Motor neuron (in vitro differentiated cells): ENCODE data around the gene RASSF8. TPM values are rescaled to one million over a fixed set of nuclear protein-coding genes. Genes with fewer than 3 reads are reported as not detected.

ENCODE experiments used
- ATAC-seq, 8 experiments: fragments of 200-7000 bp; cut with Tn5 transposase; replicated peaks in 6 of 8; 2 replicates each; pipeline ENCODE4 v1.8.0; 2021; ENCODE audit warnings: mild to moderate bottlenecking in 8 of 8, moderate library complexity in 8 of 8
- H3K27ac ChIP-seq, 2 donors: fragments of 250-450 bp; sonication (Bioruptor Pico); 2 replicates each; pipeline ENCODE4 v1.9.0; 2021; ENCODE audit warnings: antibody characterized with exemption in 2 of 2, mild to moderate bottlenecking in 2 of 2, moderate library complexity in 1 of 2
- H3K4me1 ChIP-seq, 2 donors: fragments of 250-450 bp; sonication (Bioruptor Pico); replicated peaks in 1 of 2; 2 replicates each; pipeline ENCODE4 v1.6.1; 2021; ENCODE audit warnings: antibody characterized with exemption in 2 of 2, mild to moderate bottlenecking in 2 of 2, moderate library complexity in 1 of 2
- H3K4me3 ChIP-seq, 5 donors: fragments of 250-450 bp; sonication (Bioruptor Pico); 2 replicates each; pipeline ENCODE4 v1.9.0; 2021; ENCODE audit warnings: antibody characterized with exemption in 5 of 5, mild to moderate bottlenecking in 5 of 5, moderate library complexity in 4 of 5
- WGBS, 10 experiments: fragments of 450-650 bp; shearing (Covaris generic); methylation state at CpG; one replicate each; pipeline ENCODE4 v1.0.0; 2022; 5-methylcytosine and 5-hydroxymethylcytosine counted together
- in situ Hi-C, 9 experiments: fragments of 400-800 bp; cut with MboI; loops; one replicate each; pipeline ENCODE4 v1.15.0; 2021; ENCODE audit warnings: low sequenced_read_pairs in 9 of 9, low pct_unique_long_range_greater_than_20kb in 2 of 9; ENCODE audit not compliant: unreplicated experiment in 9 of 9
- total RNA-seq, 8 experiments: library from RNA; unstranded; fragments of 300-600 nt; gene quantifications; 2 replicates each; pipeline versions ENCODE4 v1.2.3 to v1.2.4, GENCODE V29; 2022

RASSF8 gene
- total RNA-seq, 8 experiments from 2014 or later = 17.3 to 91.7 (median 37.2) TPM

GRCh38 chr12:25942709-25943108, 15.8 kb upstream of the RASSF8 start:
- in situ Hi-C loops = no loop called here
- Histone ChIP-seq H3K4me1 (no peaks in the 10 kb centered on the region), H3K4me3 (no peak overlapping the region), H3K27ac (no peak overlapping the region)
- WGBS, 10 experiments = 8 to 100% (median 81%) methylated on average over 1 to 2 of the region's 2 CpGs; no CpG with 5 or more reads in 4 of the 10 experiments
- no peak for ATAC-seq

DNA sequence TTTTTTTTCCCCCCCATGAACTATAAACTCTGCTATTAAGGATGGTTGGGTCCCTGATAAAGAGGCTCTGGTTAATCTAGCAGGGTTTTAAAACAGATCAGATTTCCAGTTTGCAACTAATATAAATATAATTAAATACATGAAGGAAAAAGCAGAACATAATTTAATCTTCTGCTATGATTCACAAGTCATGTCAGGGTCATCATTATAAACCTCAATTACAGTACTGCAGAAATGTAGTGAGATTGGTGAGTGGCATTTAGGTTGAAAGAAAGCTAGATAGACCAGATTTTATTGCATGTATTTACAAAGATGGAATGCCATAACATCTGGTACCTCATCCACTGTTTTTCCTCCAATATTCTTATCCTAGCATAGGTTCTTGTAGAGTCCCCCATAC, 14.5 kb upstream of the RASSF8 start:
- H3K27ac ChIP-seq = no peak overlapping the region
- no peak for ATAC-seq
- no peaks in the 10 kb centered on the region for H3K4me1 ChIP-seq
- H3K4me3 ChIP-seq = no peak overlapping the region
- in situ Hi-C loops = no loop called here

DNA sequence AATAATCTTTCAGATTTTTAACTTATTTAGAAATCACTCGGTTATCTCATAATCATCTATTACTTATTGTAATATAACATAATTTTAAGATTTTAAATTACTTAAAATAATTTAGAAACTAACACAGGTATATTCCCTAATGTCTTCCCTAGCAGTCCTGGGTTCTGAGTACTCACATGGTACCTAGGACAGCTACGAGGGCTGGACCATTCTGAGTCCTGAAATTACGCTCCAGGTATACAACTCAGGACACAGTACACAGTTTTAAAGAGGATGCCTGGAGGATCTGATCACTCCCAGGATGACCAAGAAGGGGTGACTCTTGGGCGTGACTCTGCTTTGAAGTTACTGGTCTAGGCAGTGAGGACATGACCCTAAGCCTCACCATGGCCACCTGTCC, 9.1 kb upstream of the RASSF8 start:
- H3K4me1 ChIP-seq = no peaks in the 10 kb centered on the region
- no peak overlapping the region for H3K4me3 ChIP-seq
- no peak for ATAC-seq
- in situ Hi-C loops = no loop called here
- WGBS, 10 experiments = 88 to 100% (median 100%) methylated on average over 2 to 4 of the region's 4 CpGs; no CpG with 5 or more reads in 3 of the 10 experiments
- no peak overlapping the region for H3K27ac ChIP-seq

DNA sequence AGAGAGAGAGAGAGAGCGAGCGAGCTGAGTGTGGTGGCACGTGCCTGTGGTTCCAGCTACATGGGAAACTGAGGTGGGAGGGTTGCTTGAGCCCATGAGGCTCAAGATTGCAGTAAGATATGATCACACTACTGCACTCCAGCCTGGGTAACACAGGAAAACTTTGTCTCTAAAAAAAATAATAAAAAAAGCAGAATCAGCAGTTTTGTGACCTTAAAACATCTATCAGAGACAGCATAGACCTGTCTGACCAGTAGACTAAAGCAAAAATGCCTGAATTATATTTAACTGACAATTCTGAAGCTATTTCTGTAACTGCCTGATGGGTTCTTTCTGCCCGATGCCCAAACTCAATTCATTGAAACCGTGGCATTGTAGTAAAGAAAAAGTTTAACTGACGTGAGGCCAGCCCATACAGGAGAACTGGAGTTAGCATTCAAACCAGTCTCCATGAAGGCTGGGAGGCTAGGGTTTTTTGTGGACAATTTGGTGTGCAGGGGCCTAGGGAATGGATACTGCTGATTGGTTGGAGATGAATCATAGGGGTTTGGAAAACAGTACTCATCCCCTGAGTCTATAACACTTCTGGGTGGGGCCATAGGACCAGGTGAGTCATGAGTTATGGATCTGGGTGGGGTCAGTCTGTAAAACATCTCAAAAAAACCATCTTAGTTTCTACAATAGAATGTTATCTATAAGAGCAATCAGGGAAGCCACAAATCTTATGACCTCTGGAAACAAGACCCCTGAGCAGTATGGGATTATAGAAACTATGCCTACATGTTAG, 8.0 kb upstream of the RASSF8 start:
- H3K27ac ChIP-seq = no peak overlapping the region
- H3K4me3 ChIP-seq = no peak overlapping the region
- in situ Hi-C loops = no loop called here
- no peaks in the 10 kb centered on the region for H3K4me1 ChIP-seq
- ATAC-seq = peak in 2 of 8 experiments; percentile 54 to 59
- WGBS, 10 experiments = 80 to 100% (median 100%) methylated on average over 1 to 4 of the region's 6 CpGs; no CpG with 5 or more reads in 1 of the 10 experiments

DNA sequence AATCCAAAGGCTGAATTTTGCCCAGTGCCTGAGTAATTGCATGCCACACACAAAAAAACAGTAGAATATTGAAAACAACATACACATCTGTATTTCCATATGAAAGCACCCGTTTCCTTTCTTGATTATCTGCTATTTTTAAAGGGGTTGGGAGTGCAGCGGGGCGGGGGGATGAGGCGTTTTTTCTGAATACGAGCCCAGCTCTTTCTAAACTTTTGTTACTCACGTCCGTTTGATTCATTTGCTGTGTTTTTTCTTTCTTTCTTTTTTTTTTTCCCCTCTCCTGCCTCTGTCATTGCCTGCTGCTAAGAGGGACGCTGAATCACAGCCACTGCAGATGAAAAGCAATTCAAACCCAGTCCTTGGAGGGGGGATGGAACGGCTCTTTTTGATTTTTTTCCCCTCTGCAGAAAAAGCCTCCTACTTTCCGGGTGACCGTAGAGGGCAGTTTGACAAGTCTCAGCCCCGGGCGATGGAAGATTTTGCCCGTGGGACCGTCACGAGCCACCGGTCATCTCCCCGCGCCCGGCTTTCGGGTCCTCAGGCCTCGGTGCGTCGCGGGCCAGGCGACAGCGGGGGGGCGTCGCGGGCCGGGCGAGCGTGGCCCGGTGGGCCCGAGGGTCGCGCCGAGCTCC, 572 bp upstream of the RASSF8 start:
- in situ Hi-C loops = no loop called here
- Histone ChIP-seq H3K4me3 (peak overlapping the region; percentile 65 to 90 (median 70)), H3K4me1 (peaks cover 9 to 13% of the 10 kb centered on the region in 2 donors), H3K27ac (peak overlapping the region; percentile 76 to 93)
- 0 to 3% (median 0%) methylated on average over 4 to 14 of the region's 38 CpGs for WGBS, 10 experiments
- ATAC-seq = peak in 7 of 8 experiments; percentile 20 to 63 (median 58)

DNA sequence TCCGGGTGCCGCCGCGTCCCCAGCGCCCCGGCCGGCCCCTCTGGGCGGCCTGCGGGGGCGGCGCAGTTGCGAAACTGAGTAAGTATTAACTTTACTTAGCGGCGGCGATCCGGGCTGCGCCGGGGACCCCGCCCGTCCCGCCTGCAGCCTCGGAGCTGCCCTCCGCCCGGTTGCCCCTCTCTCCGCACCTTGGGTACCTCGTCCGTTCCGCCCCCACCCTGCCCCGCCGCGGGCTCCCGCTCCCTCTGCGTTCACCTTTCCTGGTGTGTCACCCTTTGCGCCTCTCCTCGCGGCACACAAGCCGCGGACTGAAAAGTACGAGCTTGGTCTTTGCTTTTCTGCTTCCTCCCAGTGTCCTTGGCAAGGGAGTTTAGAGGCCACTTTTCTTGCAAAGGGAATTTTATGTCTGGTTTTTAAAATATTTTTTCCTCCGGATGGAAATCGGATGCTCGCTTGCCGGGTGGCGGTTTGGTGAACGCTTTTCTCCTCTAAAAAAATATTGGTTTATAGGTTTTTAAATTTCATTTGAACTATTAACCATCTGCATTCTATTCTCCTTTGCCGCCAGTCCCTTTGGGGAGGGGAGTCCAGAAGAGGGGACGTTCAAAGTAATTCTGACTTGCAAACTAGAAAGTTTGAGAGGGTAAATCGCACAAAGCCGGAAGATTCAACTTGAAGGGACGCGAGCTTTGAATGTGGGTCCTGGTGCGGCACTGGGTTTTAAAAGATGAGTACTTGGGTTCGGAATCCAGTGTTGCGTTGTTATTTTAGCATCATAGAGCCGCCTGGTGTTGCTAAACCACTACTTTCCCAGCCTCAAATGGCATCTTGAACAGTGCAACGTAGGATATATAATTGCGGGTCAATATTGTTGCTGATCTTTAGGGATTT, 834 bp downstream of the RASSF8 start:
- WGBS, 10 experiments = 0 to 6% (median 1%) methylated on average over 1 to 23 of the region's 57 CpGs
- in situ Hi-C loops = no loop called here

DNA sequence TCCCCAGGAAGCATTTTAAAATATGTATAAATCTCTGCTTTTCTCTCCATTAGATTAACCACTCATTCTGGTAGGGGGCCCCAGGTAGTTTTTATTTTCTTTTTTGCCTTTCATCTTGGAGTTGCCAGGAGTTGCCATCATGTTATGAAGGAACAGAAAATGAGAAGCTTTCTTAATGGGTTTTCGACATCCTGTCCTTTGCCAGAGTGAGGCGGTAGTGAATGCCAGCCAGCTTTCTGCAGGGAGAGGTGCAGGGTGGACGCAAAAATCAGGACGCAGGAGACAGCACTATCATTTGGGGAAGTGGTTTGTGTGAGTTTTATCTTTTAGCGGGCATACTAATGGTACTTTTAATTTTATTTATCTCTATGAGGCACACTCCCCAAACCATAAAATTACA, 1.7 kb downstream of the RASSF8 start:
- WGBS, 10 experiments = 0 to 20% (median 3%) methylated on average over 1 to 5 of the region's 5 CpGs; no CpG with 5 or more reads in 1 of the 10 experiments
- ATAC-seq = no peak
- H3K4me3 ChIP-seq = peak overlapping the region; percentile 65 to 90 (median 70)

More for the DNA sequence above, 834 bp downstream of the RASSF8 start:
- ATAC-seq = peak; percentile 3 to 28 (median 15)
- peak overlapping the region; percentile 76 to 93 for H3K27ac ChIP-seq
- H3K4me1 ChIP-seq = peaks cover 13 to 15% of the 10 kb centered on the region in 2 donors
- peak overlapping the region; percentile 65 to 90 (median 70) for H3K4me3 ChIP-seq

GRCh38 chr12:25960961-25961360, 2.5 kb downstream of the RASSF8 start:
- in situ Hi-C loops = no loop called here
- no peak for ATAC-seq
- H3K4me3 ChIP-seq = peak overlapping the region in 4 of 5 donors; percentile 65 to 90 (median 76)
- WGBS, 10 experiments = 0 to 56% (median 26%) methylated on average over 1 to 4 of the region's 4 CpGs
- no peak overlapping the region for H3K27ac ChIP-seq
- peaks cover 13 to 15% of the 10 kb centered on the region in 2 donors for H3K4me1 ChIP-seq

More for the DNA sequence above, 1.7 kb downstream of the RASSF8 start:
- no peak overlapping the region for H3K27ac ChIP-seq
- in situ Hi-C loops = no loop called here
- H3K4me1 ChIP-seq = peaks cover 13 to 15% of the 10 kb centered on the region in 2 donors

GRCh38 chr12:25962932-25963525, 4.5 kb downstream of the RASSF8 start:
- WGBS, 10 experiments = 12 to 100% (median 88%) methylated on average over 1 to 4 of the region's 4 CpGs
- Histone ChIP-seq H3K4me3 (no peak overlapping the region), H3K27ac (no peak overlapping the region), H3K4me1 (peaks cover 9% of the 10 kb centered on the region in 2 donors)
- in situ Hi-C loops = no loop called here
- no peak for ATAC-seq

GRCh38 chr12:25965682-25966081, 7.2 kb downstream of the RASSF8 start:
- no peak overlapping the region for H3K27ac ChIP-seq
- H3K4me3 ChIP-seq = no peak overlapping the region
- in situ Hi-C loops = no loop called here
- peaks cover 5 to 9% of the 10 kb centered on the region in 2 donors for H3K4me1 ChIP-seq
- 80 to 100% (median 100%) methylated on average over 1 of the region's 1 CpG; no CpG with 5 or more reads in 2 of the 10 experiments for WGBS, 10 experiments
- no peak for ATAC-seq

- Histone ChIP-seq H3K4me3 (no peak overlapping the region), H3K4me1 (no peaks in the 10 kb centered on the region), H3K27ac (no peak overlapping the region)
- no peak for ATAC-seq
- in situ Hi-C loops = no loop called here
- WGBS, 10 experiments = 45 to 92% (median 78%) methylated on average over 1 to 5 of the region's 5 CpGs; no CpG with 5 or more reads in 2 of the 10 experiments
These were observed 11.6 kb downstream of the RASSF8 start for GRCh38 chr12:25970082-25970481.

DNA sequence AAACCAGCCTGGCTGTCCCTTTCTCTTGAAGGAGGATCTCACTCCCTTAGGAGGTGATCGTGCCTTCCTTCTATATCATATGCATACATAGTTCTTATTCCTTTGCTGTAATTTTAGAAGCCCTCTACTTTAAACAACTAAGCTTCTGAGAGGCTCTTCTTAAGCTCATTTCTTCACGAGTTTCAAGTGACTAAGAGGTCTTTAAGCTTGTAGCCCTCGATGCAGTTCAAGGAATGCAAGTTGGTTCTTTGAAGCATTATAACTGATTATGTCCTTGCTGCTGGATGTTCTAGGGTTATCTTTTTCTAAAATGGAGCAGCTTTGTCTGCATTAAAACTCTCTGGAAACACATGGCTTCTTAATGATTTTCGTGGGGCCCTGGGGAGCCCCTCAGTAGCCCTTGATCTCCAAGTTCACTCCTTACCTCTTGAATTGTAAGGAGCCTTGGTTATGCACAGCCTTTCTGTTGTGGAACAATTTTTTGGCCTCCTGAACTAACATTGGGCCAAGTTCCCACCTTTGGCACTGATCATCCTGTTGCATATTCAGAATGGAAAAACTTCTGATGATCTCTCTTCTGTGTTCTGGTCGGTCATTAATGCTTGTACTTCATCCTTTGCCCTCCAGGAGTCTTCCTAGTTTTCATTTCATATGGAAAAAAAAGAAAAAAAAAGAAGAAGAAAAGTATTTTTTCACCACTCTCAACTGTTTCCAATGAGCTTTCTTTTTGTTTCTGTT, 12.6 kb downstream of the RASSF8 start:
- 17 to 100% (median 85%) methylated on average over 1 to 5 of the region's 5 CpGs for WGBS, 10 experiments
- peak in 3 of 8 experiments; percentile 61 to 70 (median 65) for ATAC-seq
- Histone ChIP-seq H3K4me1 (no peaks in the 10 kb centered on the region), H3K27ac (no peak overlapping the region), H3K4me3 (no peak overlapping the region)
- in situ Hi-C loops = no loop called here
